OCI-LY7 (cell line): Measurements from ENCODE around the gene CEACAM1.

Experiments used
- CTCF ChIP-seq: fragments of 200-600 bp; sonication (generic); conservative IDR thresholded peaks from 2 replicates; pipeline ENCODE4 v1.5.1; 2014; ENCODE audit warnings: mild to moderate bottlenecking, antibody characterized with exemption, low read length, moderate library complexity, mixed read lengths
- EZH2phosphoT487 ChIP-seq: fragments of 200-600 bp; sonication (generic); IDR thresholded peaks from 2 replicates; pipeline ENCODE4 v1.6.1; 2018; ENCODE audit warnings: low read depth, borderline replicate concordance, mild to moderate bottlenecking, mixed run types, antibody characterized with exemption, low read length, moderate library complexity, mixed read lengths

- TF ChIP-seq CTCF (no peak), EZH2phosphoT487 (no peak)
Observed at GRCh38 chr19:42531313-42531712, 3.0 kb upstream of the CEACAM1 start.
